BLaER1 (cell line): ENCODE measurements around the gene ZNF135.
A peak's percentile ranks its signal among the peaks of the same experiment; 100 is the strongest.

ENCODE experiments used
- H3K27ac ChIP-seq: shearing (Covaris generic); formaldehyde crosslinking; 2 replicates; pipeline ENCODE4 v1.8.1; 2022
- H3K27me3 ChIP-seq: shearing (Covaris generic); formaldehyde crosslinking; 2 replicates; pipeline ENCODE4 v1.8.1; 2022
- H3K36me3 ChIP-seq: shearing (Covaris generic); formaldehyde crosslinking; 2 replicates; pipeline ENCODE4 v1.8.1; 2022
- H3K4me1 ChIP-seq: shearing (Covaris generic); formaldehyde crosslinking; 2 replicates; pipeline ENCODE4 v1.8.1; 2022
- H3K4me2 ChIP-seq: shearing (Covaris generic); formaldehyde crosslinking; 2 replicates; pipeline ENCODE4 v1.8.1; 2022
- H3K4me3 ChIP-seq: shearing (Covaris generic); formaldehyde crosslinking; 2 replicates; pipeline ENCODE4 v1.8.1; 2022
- H3K9ac ChIP-seq: shearing (Covaris generic); formaldehyde crosslinking; 2 replicates; pipeline ENCODE4 v1.8.1; 2022
- H3K9me3 ChIP-seq: shearing (Covaris generic); formaldehyde crosslinking; 2 replicates; pipeline ENCODE4 v1.8.1; 2022
- H4K20me1 ChIP-seq: shearing (Covaris generic); formaldehyde crosslinking; 2 replicates; pipeline ENCODE4 v1.8.1; 2022
- Cebpa-rat ChIP-seq: shearing (Covaris generic); IDR thresholded peaks from 2 replicates; pipeline ENCODE4 v1.8.1; 2022

Gene ZNF135

GRCh38 chr19:58033741-58034476 lies 25.2 kb upstream of the ZNF135 start, which contains the start of gene ZSCAN1:
TSS of gene ZSCAN1 (plus strand) at chr19:58034025. CDS start at chr19:58037837, 3,812 bp downstream.
- Histone ChIP-seq H3K4me1 (peaks cover 26% of the 10 kb centered on the region), H3K36me3 (no peaks in the 10 kb centered on the region), H3K27ac (peak within 1 kb of the TSS; percentile 82), H3K9me3 (no peaks in the 10 kb centered on the region), H3K27me3 (no peaks in the 10 kb centered on the region), H3K4me2 (peak within 1 kb of the TSS; percentile 80), H3K4me3 (peak within 1 kb of the TSS; percentile 78), H4K20me1 (no peaks in the 10 kb centered on the region), H3K9ac (peak within 1 kb of the TSS; percentile 83)
- no peak for TF ChIP-seq Cebpa-rat

- Histone ChIP-seq H3K27me3 (no peaks in the 10 kb centered on the region), H3K4me3 (peak overlapping the region; percentile 78), H3K27ac (peak overlapping the region; percentile 82), H3K4me1 (peaks cover 21% of the 10 kb centered on the region), H3K9me3 (no peaks in the 10 kb centered on the region), H3K36me3 (no peaks in the 10 kb centered on the region), H3K4me2 (peak overlapping the region; percentile 80), H3K9ac (peak overlapping the region; percentile 83), H4K20me1 (no peaks in the 10 kb centered on the region)
- TF ChIP-seq Cebpa-rat, result no peak
Measured at GRCh38 chr19:58034477-58034793, 24.6 kb upstream of the ZNF135 start.

- Histone ChIP-seq H3K27me3 (no peaks in the 10 kb centered on the region), H4K20me1 (no peaks in the 10 kb centered on the region), H3K27ac (no peak overlapping the region), H3K4me2 (no peak overlapping the region), H3K9me3 (peaks cover 11% of the 10 kb centered on the region), H3K4me1 (peaks cover 19% of the 10 kb centered on the region), H3K36me3 (no peaks in the 10 kb centered on the region), H3K4me3 (no peak overlapping the region), H3K9ac (no peak overlapping the region)
- no peak for TF ChIP-seq Cebpa-rat
Measured at GRCh38 chr19:58035863-58036262, 23.2 kb upstream of the ZNF135 start.

GRCh38 chr19:58037927-58038687 lies 21.0 kb upstream of the ZNF135 start:
- H4K20me1 ChIP-seq, result no peaks in the 10 kb centered on the region
- peaks cover 34% of the 10 kb centered on the region for H3K9me3 ChIP-seq
- no peaks in the 10 kb centered on the region for H3K36me3 ChIP-seq
- peak overlapping the region; percentile 9; the same call in 1 of the 2 replicates for H3K4me2 ChIP-seq
- peak overlapping the region; percentile 20; the same call in 1 of the 2 replicates for H3K27ac ChIP-seq
- TF ChIP-seq Cebpa-rat, result no peak
- H3K27me3 ChIP-seq, result no peaks in the 10 kb centered on the region
- H3K9ac ChIP-seq, result no peak overlapping the region
- H3K4me1 ChIP-seq, result peaks cover 19% of the 10 kb centered on the region
- no peak overlapping the region for H3K4me3 ChIP-seq

- no peak for TF ChIP-seq Cebpa-rat
- Histone ChIP-seq H4K20me1 (no peaks in the 10 kb centered on the region), H3K4me1 (peaks cover 14% of the 10 kb centered on the region), H3K9ac (no peak overlapping the region), H3K4me2 (0 out of 2 replicates have a peak overlapping the region, but pooled peaks have one; percentile 9), H3K9me3 (peaks cover 40% of the 10 kb centered on the region), H3K4me3 (no peak overlapping the region), H3K27ac (peak overlapping the region; percentile 20; the same call in 1 of the 2 replicates), H3K36me3 (no peaks in the 10 kb centered on the region), H3K27me3 (no peaks in the 10 kb centered on the region)
Measured at GRCh38 chr19:58038688-58039204, 20.3 kb upstream of the ZNF135 start.

- Histone ChIP-seq H3K36me3 (no peaks in the 10 kb centered on the region), H3K9ac (no peak overlapping the region), H3K27ac (no peak overlapping the region), H4K20me1 (no peaks in the 10 kb centered on the region), H3K4me2 (no peak overlapping the region), H3K9me3 (peaks cover 62% of the 10 kb centered on the region), H3K4me3 (no peak overlapping the region), H3K4me1 (peaks cover 7% of the 10 kb centered on the region), H3K27me3 (no peaks in the 10 kb centered on the region)
- TF ChIP-seq Cebpa-rat, result no peak
Measured at GRCh38 chr19:58040751-58041525, 18.1 kb upstream of the ZNF135 start.

GRCh38 chr19:58042495-58043340 lies 16.4 kb upstream of the ZNF135 start:
- Histone ChIP-seq H3K4me2 (no peak overlapping the region), H3K27ac (no peak overlapping the region), H3K4me1 (peaks cover 11% of the 10 kb centered on the region), H4K20me1 (no peaks in the 10 kb centered on the region), H3K27me3 (no peaks in the 10 kb centered on the region), H3K36me3 (no peaks in the 10 kb centered on the region), H3K9me3 (peaks cover 80% of the 10 kb centered on the region), H3K9ac (no peak overlapping the region), H3K4me3 (no peak overlapping the region; the same call in 1 of the 2 replicates)
- TF ChIP-seq Cebpa-rat, result no peak

- Histone ChIP-seq H3K27me3 (no peaks in the 10 kb centered on the region), H3K9me3 (peaks cover 97% of the 10 kb centered on the region), H3K4me1 (peaks cover 6% of the 10 kb centered on the region), H3K9ac (no peak overlapping the region), H4K20me1 (no peaks in the 10 kb centered on the region), H3K36me3 (no peaks in the 10 kb centered on the region), H3K4me2 (no peak overlapping the region), H3K27ac (no peak overlapping the region), H3K4me3 (no peak overlapping the region)
- no peak for TF ChIP-seq Cebpa-rat
Measured at GRCh38 chr19:58044391-58044790, 14.7 kb upstream of the ZNF135 start.

GRCh38 chr19:58044886-58045285 lies 14.2 kb upstream of the ZNF135 start:
- no peak overlapping the region for H3K4me2 ChIP-seq
- TF ChIP-seq Cebpa-rat, result no peak
- H3K9me3 ChIP-seq, result peaks cover 100% of the 10 kb centered on the region
- H3K27ac ChIP-seq, result no peak overlapping the region
- no peak overlapping the region for H3K4me3 ChIP-seq
- H3K4me1 ChIP-seq, result peaks cover 6% of the 10 kb centered on the region
- no peak overlapping the region for H3K9ac ChIP-seq
- H3K27me3 ChIP-seq, result no peaks in the 10 kb centered on the region
- no peaks in the 10 kb centered on the region for H3K36me3 ChIP-seq
- no peaks in the 10 kb centered on the region for H4K20me1 ChIP-seq
